SJCRH30 (cell line): ENCODE measurements around the gene MIEN1. TPM values are rescaled to one million over a fixed set of nuclear protein-coding genes. Genes with fewer than 3 reads are reported as not detected.
"Not testable (repeated sequence)": the region's sequence is repeated elsewhere in the genome, so short reads cannot be mapped to it uniquely, and the experiment has no call there.

ENCODE experiments used
- DNase-seq, 2 experiments: peaks; one replicate each; pipeline ENCODE4 v3.0.0-alpha.2; 2015 to 2020
- H3K27ac ChIP-seq: fragments of 250-450 bp; sonication (Bioruptor Pico); 2 replicates; pipeline ENCODE4 v1.5.1; 2020; ENCODE audit warnings: mild to moderate bottlenecking, moderate library complexity
- H3K27me3 ChIP-seq: fragments of 250-450 bp; sonication (Bioruptor Pico); 2 replicates; pipeline ENCODE4 v1.5.1; 2020; ENCODE audit warnings: mild to moderate bottlenecking, moderate library complexity
- H3K36me3 ChIP-seq: fragments of 250-450 bp; sonication (Bioruptor Pico); 2 replicates; pipeline ENCODE4 v1.5.1; 2020; ENCODE audit warnings: mild to moderate bottlenecking, moderate library complexity
- H3K4me1 ChIP-seq: fragments of 250-450 bp; sonication (Bioruptor Pico); 2 replicates; pipeline ENCODE4 v1.5.1; 2020; ENCODE audit warnings: mild to moderate bottlenecking, moderate library complexity
- H3K4me3 ChIP-seq: fragments of 250-450 bp; sonication (Bioruptor Pico); 2 replicates; pipeline ENCODE4 v1.5.1; 2020; ENCODE audit warnings: mild to moderate bottlenecking, moderate library complexity
- H3K9me3 ChIP-seq: fragments of 250-450 bp; sonication (Bioruptor Pico); replicated peaks from 2 replicates; pipeline ENCODE4 v1.5.1; 2020; ENCODE audit warnings: mild to moderate bottlenecking, moderate library complexity
- total RNA-seq: library from RNA; depleted of rRNA; stranded (reverse); fragments of >200 nt; shearing (Covaris generic); gene quantifications from 2 replicates; pipeline ENCODE4 v1.2.3, GENCODE V29; 2014; rRNA removed

The MIEN1 gene
- 23.6 and 25.8 TPM in 2 replicates for total RNA-seq

- Histone ChIP-seq H3K9me3 (no peaks in the 10 kb centered on the region), H3K4me1 (no peaks in the 10 kb centered on the region), H3K27me3 (no peaks in the 10 kb centered on the region), H3K27ac (peak within 1 kb of the TSS; percentile 38), H3K36me3 (no peaks in the 10 kb centered on the region), H3K4me3 (peak within 1 kb of the TSS; percentile 68)
- peak; percentile 87 to 90 for DNase-seq
These were observed at the start of gene MIEN1 for GRCh38 chr17:39730095-39730921. MIEN1 (minus strand) TSS chr17:39730532; CDS start chr17:39730495, 37 bp downstream.

GRCh38 chr17:39777534-39778365, 47.4 kb upstream of the MIEN1 start:
- Histone ChIP-seq H3K4me1 (no peaks in the 10 kb centered on the region), H3K27ac (no peak overlapping the region), H3K9me3 (no peaks in the 10 kb centered on the region), H3K27me3 (peaks cover 20% of the 10 kb centered on the region), H3K4me3 (no peak overlapping the region), H3K36me3 (no peaks in the 10 kb centered on the region)
- no peak for DNase-seq

GRCh38 chr17:39776252-39776651, 45.9 kb upstream of the MIEN1 start:
- no peak for DNase-seq
- Histone ChIP-seq H3K9me3 (no peaks in the 10 kb centered on the region), H3K4me3 (no peak overlapping the region), H3K4me1 (no peaks in the 10 kb centered on the region), H3K27ac (no peak overlapping the region), H3K27me3 (peaks cover 23% of the 10 kb centered on the region), H3K36me3 (no peaks in the 10 kb centered on the region)

GRCh38 chr17:39775031-39775430, 44.7 kb upstream of the MIEN1 start:
- Histone ChIP-seq H3K27ac (no peak overlapping the region), H3K27me3 (peaks cover 23% of the 10 kb centered on the region), H3K4me1 (no peaks in the 10 kb centered on the region), H3K4me3 (no peak overlapping the region), H3K9me3 (no peaks in the 10 kb centered on the region), H3K36me3 (no peaks in the 10 kb centered on the region)
- no peak for DNase-seq

- H3K4me1 ChIP-seq, result no peaks in the 10 kb centered on the region
- peaks cover 22% of the 10 kb centered on the region for H3K27me3 ChIP-seq
- DNase-seq, result no peak
These were observed 43.7 kb upstream of the MIEN1 start for GRCh38 chr17:39774047-39774446.

GRCh38 chr17:39772987-39773934, 42.9 kb upstream of the MIEN1 start:
- no peak for DNase-seq
- H3K36me3 ChIP-seq, result no peaks in the 10 kb centered on the region
- H3K27ac ChIP-seq, result no peak overlapping the region
- no peak overlapping the region for H3K4me3 ChIP-seq
- peaks cover 15% of the 10 kb centered on the region for H3K27me3 ChIP-seq
- H3K4me1 ChIP-seq, result no peaks in the 10 kb centered on the region
- H3K9me3 ChIP-seq, result no peaks in the 10 kb centered on the region

More at GRCh38 chr17:39774047-39774446, 43.7 kb upstream of the MIEN1 start:
- no peaks in the 10 kb centered on the region for H3K9me3 ChIP-seq
- no peak overlapping the region for H3K27ac ChIP-seq
- H3K36me3 ChIP-seq, result no peaks in the 10 kb centered on the region
- H3K4me3 ChIP-seq, result no peak overlapping the region

GRCh38 chr17:39772415-39772814, 42.1 kb upstream of the MIEN1 start:
- H3K4me1 ChIP-seq, result no peaks in the 10 kb centered on the region
- H3K36me3 ChIP-seq, result no peaks in the 10 kb centered on the region
- H3K27ac ChIP-seq, result no peak overlapping the region
- H3K9me3 ChIP-seq, result no peaks in the 10 kb centered on the region
- no peak for DNase-seq
- H3K4me3 ChIP-seq, result no peak overlapping the region
- peaks cover 15% of the 10 kb centered on the region for H3K27me3 ChIP-seq

GRCh38 chr17:39769974-39770587, 39.7 kb upstream of the MIEN1 start:
- no peak for DNase-seq
- Histone ChIP-seq H3K27me3 (peaks cover 11% of the 10 kb centered on the region), H3K9me3 (no peaks in the 10 kb centered on the region), H3K4me1 (no peaks in the 10 kb centered on the region), H3K4me3 (no peak overlapping the region), H3K36me3 (no peaks in the 10 kb centered on the region), H3K27ac (no peak overlapping the region)

- H3K4me3 ChIP-seq, result no peak overlapping the region
- DNase-seq, result no peak
- H3K9me3 ChIP-seq, result no peaks in the 10 kb centered on the region
- H3K27ac ChIP-seq, result no peak overlapping the region
- H3K4me1 ChIP-seq, result peaks cover 14% of the 10 kb centered on the region; the same call in 1 of the 2 replicates
- no peaks in the 10 kb centered on the region; the same call in none of the 2 replicates for H3K27me3 ChIP-seq
- H3K36me3 ChIP-seq, result no peaks in the 10 kb centered on the region
These were observed 36.8 kb upstream of the MIEN1 start for GRCh38 chr17:39767147-39767546.

GRCh38 chr17:39765766-39766165, 35.4 kb upstream of the MIEN1 start:
- Histone ChIP-seq H3K27ac (no peak overlapping the region), H3K4me1 (peaks cover 14% of the 10 kb centered on the region; the same call in 1 of the 2 replicates), H3K36me3 (no peaks in the 10 kb centered on the region), H3K27me3 (no peaks in the 10 kb centered on the region; the same call in 1 of the 2 replicates), H3K4me3 (no peak overlapping the region), H3K9me3 (no peaks in the 10 kb centered on the region)
- DNase-seq, result no peak

- Histone ChIP-seq H3K9me3 (no peaks in the 10 kb centered on the region), H3K4me3 (no peak overlapping the region), H3K36me3 (no peaks in the 10 kb centered on the region), H3K27ac (no peak overlapping the region), H3K27me3 (no peaks in the 10 kb centered on the region; the same call in 1 of the 2 replicates), H3K4me1 (peaks cover 14% of the 10 kb centered on the region; the same call in 1 of the 2 replicates)
- DNase-seq, result no peak
These were observed 34.8 kb upstream of the MIEN1 start for GRCh38 chr17:39765175-39765574.

- H3K4me3 ChIP-seq, DNase-seq, H3K27me3 ChIP-seq, H3K27ac ChIP-seq, H3K9me3 ChIP-seq, H3K36me3 ChIP-seq: not testable (repeated sequence)
- peaks cover 14% of the 10 kb centered on the region; the same call in 1 of the 2 replicates for H3K4me1 ChIP-seq
These were observed 33.8 kb upstream of the MIEN1 start for GRCh38 chr17:39764171-39764570.

- Histone ChIP-seq H3K36me3 (no peaks in the 10 kb centered on the region), H3K4me1 (peaks cover 14% of the 10 kb centered on the region; the same call in 1 of the 2 replicates), H3K9me3 (no peaks in the 10 kb centered on the region), H3K4me3 (no peak overlapping the region), H3K27ac (peak overlapping the region; percentile 2; the same call in 1 of the 2 replicates), H3K27me3 (no peaks in the 10 kb centered on the region; the same call in 1 of the 2 replicates)
- DNase-seq, result no peak
These were observed 32.9 kb upstream of the MIEN1 start for GRCh38 chr17:39763051-39763820.
